Measurements from ENCODE around the gene PLD2.
"Not testable (repeated sequence)": the region's sequence is repeated elsewhere in the genome, so short reads cannot be mapped to it uniquely, and the experiment has no call there.

PLD2 gene

DNA sequence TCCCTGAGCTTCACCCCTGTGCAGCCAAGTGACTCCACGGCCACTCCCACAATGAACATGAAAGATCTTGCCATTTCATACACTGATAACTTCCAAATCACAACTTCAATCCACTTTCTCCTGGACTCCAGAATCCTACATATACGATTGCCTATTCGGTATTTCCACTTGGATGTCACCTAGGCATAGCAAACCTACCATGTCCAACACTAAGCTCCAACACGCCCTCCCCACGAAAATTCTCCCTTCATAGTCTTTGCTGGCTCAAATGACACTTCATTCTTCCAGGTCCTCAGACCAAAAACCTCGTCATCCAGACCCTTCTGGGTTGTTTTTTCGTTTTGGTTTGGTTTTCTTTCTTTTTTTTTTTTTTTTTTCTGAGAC is 16.3 kb upstream of the PLD2 start:
- no peak for DNase-seq (ENCODE audit: low spot score)

- DNase-seq (ENCODE audit: low spot score), result no peak
Observed at GRCh38 chr17:4795168-4795567, 11.8 kb upstream of the PLD2 start.

GRCh38 chr17:4796552-4796920 is 10.4 kb upstream of the PLD2 start:
- no peak for DNase-seq (ENCODE audit: low spot score)

- no peak for DNase-seq (ENCODE audit: low spot score)
Observed at GRCh38 chr17:4800462-4801196, 6.3 kb upstream of the PLD2 start.

DNA sequence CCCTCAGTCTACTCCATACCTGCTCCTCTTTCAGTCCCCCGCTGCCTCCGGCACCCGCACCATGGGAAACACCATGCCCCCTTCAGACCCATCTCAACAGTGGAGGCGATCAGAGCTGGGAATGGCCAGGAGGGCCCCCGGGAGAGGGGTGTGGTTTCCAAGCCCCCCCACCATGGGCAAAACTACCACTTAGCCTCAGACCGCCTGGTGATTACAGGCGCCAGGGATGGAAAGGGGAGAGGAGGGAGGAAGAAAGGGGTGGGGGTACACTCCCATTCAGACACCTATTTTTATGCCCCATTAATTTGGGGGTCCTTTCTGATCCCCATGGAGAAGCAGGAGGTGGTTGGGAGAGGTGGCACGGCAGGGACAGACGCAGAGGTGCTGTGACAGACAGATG is 4.7 kb upstream of the PLD2 start, which contains the start of gene C17orf114:
C17orf114 (minus strand) TSS at position 101 of the 400 bp plus-strand sequence.
- no peak for DNase-seq (ENCODE audit: low spot score)

DNA sequence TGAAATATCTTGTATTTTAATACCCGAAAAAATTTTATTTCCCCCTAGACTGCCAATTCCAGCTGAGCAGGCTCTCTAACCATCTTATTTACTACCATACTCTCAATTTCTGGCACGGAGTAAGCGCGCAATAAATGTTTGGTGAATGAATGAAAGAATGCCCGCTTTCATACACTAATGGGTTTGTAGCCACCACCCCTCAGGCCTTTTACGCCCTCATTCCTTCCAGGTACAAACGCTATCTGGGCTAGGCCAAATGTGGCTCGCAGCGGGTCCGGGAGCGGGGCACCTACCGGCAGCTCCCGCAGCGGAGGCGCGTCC is 536 bp upstream of the PLD2 start:
- DNase-seq (ENCODE audit: low spot score), result no peak

DNA sequence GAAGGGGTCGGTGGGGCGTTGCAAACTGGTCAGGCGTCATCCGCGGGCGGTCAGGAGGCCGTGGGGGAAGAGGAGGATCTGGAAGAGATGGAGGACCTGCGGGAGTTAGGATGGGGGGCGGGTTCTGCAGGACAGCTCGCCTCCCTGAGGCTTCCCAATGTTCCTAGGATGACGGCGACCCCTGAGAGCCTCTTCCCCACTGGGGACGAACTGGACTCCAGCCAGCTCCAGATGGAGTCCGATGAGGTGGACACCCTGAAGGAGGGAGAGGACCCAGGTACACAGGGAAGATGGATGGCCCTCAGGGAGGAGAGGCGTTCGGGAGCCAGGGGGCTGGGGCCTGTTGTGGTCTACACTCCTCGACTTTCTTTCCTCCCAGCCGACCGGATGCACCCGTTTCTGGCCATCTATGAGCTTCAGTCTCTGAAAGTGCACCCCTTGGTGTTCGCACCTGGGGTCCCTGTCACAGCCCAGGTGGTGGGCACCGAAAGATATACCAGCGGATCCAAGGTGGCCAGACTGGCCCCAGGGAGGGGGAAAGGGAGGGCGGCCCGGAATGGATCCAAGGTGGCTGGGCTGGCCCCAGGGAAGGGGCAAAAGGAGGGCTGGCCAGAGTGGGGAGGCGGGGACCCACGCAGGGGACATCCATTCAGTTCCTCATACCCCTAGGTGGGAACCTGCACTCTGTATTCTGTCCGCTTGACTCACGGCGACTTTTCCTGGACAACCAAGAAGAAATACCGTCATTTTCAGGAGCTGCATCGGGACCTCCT is 839 bp downstream of the PLD2 start:
- no peak for DNase-seq (ENCODE audit: low spot score)

DNA sequence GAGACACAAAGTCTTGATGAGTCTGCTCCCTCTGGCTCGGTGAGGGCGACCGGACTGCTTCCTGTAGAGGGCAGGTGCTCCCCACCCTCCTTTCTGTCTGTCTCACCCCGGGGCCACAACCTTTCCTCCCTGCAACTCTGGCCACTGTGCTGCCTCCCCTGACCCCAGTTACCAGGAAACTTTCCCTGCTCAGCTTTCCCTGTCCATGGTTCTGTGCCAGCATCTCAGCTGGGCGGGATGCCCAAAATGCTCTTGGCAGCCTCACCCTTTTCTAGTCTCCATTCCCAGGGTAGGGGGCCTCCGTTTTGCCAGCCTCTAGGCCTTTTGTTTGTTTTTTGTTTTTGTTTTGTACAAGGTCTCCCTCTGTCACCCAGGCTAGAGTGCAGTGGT is 1.4 kb downstream of the PLD2 start:
- no peak for DNase-seq (ENCODE audit: low spot score)

DNA sequence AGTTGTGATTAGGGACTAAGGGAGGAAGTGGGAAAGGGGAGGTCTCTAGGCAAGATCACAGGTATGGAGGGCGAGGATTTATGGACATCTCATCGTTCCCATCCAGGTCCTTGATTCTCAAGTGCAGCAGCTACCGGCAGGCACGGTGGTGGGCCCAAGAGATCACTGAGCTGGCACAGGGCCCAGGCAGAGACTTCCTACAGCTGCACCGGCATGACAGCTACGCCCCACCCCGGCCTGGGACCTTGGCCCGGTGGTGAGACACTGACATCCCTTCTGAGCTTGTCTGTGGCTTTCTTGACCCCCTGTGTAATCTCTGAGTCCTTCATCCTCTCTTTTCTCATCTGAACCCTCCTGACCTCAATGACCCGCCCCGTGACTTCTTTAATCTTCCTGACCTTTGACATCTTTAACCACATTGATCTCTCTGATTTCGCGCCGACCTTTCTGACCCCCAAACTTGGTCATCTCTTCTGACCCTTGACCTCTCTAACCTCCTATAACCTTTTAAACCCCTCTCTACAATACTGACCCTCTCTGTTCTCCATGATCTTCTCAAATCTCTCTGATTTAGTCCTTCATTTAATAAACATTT is 3.8 kb downstream of the PLD2 start:
- DNase-seq (ENCODE audit: low spot score), result no peak

GRCh38 chr17:4811471-4811870 is 4.5 kb downstream of the PLD2 start:
- no peak for DNase-seq (ENCODE audit: low spot score)

DNA sequence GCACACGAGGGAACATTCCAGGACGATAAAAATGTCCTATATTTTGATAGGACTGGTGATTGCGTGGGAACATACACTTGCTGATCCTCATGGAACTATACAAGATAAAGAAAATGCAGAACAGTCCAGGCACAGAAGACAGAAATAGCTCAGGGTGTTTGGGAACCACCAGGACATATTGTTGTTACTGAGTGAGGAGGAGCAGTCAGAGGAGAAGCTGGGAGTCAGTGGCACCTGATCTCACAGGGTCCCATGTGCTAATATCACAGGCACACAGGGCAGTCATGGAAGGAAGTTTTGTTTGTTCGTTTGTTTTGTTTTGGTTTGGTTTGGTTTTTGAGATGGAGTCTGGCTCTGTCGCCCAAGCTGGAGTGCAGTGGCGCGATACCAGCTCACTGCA is 5.7 kb downstream of the PLD2 start:
- no peak for DNase-seq (ENCODE audit: low spot score)

DNA sequence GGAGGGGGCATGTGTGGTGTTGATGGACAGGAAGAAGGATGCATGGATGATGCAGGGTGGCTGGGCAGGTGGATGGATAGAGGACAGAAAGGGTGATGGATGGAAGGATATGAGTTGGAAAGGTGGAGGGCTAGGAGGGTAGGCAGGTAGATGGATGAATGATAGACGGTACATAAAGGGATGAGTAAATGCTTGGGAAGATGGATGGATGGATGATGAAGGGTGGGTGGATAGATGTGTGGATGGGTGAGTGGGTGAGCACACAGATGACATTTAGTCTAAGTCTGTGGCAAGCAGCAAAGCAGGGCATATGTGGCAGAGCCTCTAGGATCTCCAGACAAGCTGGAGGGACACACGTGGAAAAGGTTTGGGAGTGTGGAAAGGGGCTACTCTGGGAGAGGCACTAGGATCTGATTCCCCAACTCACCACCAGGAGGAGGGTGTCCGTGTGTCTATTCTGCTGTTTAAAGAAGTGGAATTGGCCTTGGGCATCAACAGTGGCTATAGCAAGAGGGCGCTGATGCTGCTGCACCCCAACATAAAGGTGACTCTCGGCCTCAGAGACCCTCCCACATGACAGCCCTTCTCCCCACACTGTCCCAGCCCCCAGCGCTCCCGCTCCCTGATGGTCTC is 8.2 kb downstream of the PLD2 start:
- no peak for DNase-seq (ENCODE audit: low spot score)

GRCh38 chr17:4816826-4817225 is 9.9 kb downstream of the PLD2 start:
- DNase-seq (ENCODE audit: low spot score), result no peak

DNA sequence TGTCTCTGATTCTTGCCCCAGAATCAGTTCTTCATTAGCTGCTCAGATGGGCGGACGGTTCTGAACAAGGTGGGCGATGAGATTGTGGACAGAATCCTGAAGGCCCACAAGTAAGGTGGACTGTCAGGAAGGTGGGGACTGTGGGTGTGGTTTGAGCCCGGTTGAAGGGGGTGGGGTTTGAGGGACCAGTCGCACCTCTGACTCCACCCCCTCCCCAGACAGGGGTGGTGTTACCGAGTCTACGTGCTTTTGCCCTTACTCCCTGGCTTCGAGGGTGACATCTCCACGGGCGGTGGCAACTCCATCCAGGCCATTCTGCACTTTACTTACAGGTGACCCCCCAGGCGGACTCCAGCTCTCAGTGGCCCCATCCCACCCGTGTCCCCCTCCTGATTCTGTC is 11.3 kb downstream of the PLD2 start:
- DNase-seq (ENCODE audit: low spot score), result no peak

DNA sequence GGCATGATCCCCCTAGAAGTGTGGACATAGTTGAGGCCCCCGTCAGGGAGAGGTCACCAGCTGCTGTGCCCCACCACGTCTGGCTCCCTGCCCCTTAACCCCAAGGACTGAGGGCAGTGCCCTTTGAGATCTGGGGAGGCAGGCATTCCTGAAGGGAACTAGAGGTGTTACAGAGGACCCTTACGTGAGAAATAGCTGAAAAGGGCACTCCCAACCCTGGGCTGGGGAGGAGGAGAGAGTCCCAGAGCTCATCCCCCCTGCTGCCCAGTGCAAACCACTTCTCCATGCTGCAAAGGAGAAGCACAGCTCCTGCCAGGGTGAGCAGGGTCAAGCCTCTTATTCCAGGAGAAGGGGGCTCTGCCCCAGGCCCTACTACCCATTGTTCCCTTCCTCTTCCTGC is 15.9 kb downstream of the PLD2 start:
- no peak for DNase-seq (ENCODE audit: low spot score)

GRCh38 chr17:4823373-4824089 is 16.6 kb downstream of the PLD2 start:
- DNase-seq (ENCODE audit: low spot score), result no peak

DNA sequence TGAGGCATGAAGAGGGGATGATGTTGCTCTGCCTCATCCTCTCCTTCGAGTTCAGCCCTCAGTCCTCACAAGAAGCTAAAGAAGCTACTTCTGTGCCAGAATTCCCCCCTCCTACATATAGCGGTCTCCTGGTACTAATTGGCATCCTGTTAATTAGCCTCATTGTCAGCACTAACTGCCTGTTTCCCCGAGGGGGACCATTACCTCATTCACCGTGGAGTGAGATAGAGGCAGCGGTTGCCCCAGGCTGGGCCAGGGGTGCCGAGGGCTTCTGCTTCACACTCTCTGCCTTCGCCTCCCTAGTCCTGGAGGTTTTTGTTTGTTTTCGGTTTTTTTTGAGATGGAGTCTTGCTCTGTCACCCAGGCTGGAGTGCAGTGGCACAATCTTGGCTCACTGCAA is 20.4 kb downstream of the PLD2 start:
- no peak for DNase-seq (ENCODE audit: low spot score)

DNA sequence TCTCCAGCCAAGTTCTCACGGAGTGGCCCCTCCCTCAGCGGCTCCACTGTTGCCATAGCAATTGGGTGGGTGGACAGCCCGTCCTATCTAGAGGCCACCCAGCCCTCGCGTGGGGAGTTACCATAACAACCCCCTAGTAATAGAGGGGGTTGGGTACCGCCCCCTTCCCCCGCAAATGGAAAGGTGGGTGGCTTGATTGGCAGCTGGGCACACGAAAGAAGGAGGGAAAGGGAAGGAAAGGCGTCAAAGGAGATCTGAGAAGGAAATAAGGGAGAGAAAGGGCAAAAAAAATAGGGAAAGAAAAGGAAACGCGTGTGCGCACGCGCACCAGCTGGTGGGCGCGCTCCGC is 25.9 kb downstream of the PLD2 start:
- DNase-seq (ENCODE audit: low spot score), result not testable (repeated sequence)

DNA sequence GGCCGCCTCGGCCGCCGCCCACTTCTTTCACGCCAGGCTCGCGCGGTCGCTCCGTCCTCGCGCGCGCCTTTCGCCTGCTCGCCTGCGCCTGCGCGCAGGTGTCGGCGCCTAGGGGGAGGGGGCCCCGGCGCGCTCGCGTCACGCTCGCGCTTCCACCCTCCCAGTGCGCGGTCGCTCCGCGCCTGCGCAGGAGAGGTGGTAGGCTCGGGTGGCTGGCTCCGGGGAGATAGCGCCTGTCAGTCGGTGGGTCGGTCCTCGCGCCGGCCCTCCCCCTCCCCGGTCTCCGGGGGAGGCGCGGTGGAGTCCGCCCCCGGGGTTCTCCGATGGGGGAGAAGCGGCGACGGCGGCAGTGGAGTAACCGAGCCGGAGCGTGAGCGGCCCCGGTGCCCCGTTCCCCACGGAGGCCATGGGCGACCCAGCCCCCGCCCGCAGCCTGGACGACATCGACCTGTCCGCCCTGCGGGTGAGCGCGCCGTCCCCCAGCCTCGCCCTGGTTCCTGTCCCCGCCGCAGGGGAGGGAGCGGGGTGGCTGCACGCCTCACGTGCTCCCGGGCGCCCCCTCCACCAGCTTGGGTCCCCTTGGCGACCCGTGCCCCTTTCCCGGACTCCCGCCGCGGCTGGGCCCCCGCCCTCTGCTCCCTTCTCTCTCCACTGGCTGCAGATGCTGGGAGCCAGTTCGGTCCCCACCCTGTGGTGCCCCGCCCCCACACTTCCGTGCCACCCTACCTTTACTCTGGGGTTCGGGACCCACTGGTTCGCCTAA is 26.4 kb downstream of the PLD2 start, which contains the start of gene MINK1:
MINK1 (plus strand) TSS at position 163 of the 763 bp plus-strand sequence; CDS start at position 407, 244 bp downstream.
- DNase-seq (ENCODE audit: low spot score), result peak; percentile 93

- no peak for DNase-seq (ENCODE audit: low spot score)
Observed at GRCh38 chr17:4833941-4834680, 27.2 kb downstream of the PLD2 start.

GRCh38 chr17:4834681-4835020 is 27.7 kb downstream of the PLD2 start:
- DNase-seq (ENCODE audit: low spot score), result no peak

Measured in CD4-positive, alpha-beta T cell treated with Interleukin-15 for 4 hours (primary cell).